K562 (cell line): ENCODE data around the gene EZH2. TPM values are rescaled to one million over a fixed set of nuclear protein-coding genes. Genes with fewer than 3 reads are reported as not detected.

ENCODE experiments used
- ETV1 ChIP-seq: fragments of 450-650 bp; conservative IDR thresholded peaks from 2 replicates; pipeline ENCODE4 v1.6.1; 2016; ENCODE audit warnings: missing genetic modification characterization, control low read depth, low read depth, missing compliant biosample characterization
- MIER1 ChIP-seq: fragments of 450-650 bp; IDR thresholded peaks from 2 replicates; pipeline ENCODE4 v1.6.1; 2016; ENCODE audit warnings: antibody characterized with exemption, mild to moderate bottlenecking, low read depth
- MLX ChIP-seq, 2 experiments: fragments of 450-650 bp in 1 of 2; sonication (generic) in 1 of 2; formaldehyde crosslinking; conservative IDR thresholded peaks; 2 replicates each; pipeline versions ENCODE4 v1.4.0 to v1.8.1; 2020 to 2022; ENCODE audit warnings: mild to moderate bottlenecking in 1 of 2, missing genetic modification reagents in 1 of 2
- PBX2 ChIP-seq, 2 experiments: IDR thresholded peaks in 1 of 2; conservative IDR thresholded peaks in 1 of 2; 2 replicates each; pipeline ENCODE4 v1.6.1; 2016; ENCODE audit warnings: low read depth in 2 of 2, mild to moderate bottlenecking in 1 of 2, missing compliant biosample characterization in 1 of 2, missing genetic modification characterization in 1 of 2, moderate library complexity in 1 of 2
- PRPF4 ChIP-seq: fragments of 200-400 bp; formaldehyde crosslinking; IDR thresholded peaks from one replicate; pipeline ENCODE4 v1.6.1; 2017; ENCODE audit warnings: low read length, low read depth, mild to moderate bottlenecking; ENCODE audit not compliant: insufficient read depth, poor library complexity, severe bottlenecking
- STAT5A ChIP-seq: IDR thresholded peaks from 2 replicates; pipeline ENCODE4 v1.6.1; 2012; ENCODE audit warnings: low read length, inconsistent platforms, borderline replicate concordance
- STAT6 ChIP-seq: sonication (generic); formaldehyde crosslinking; IDR thresholded peaks from 2 replicates; pipeline ENCODE4 v1.8.1; 2023; ENCODE audit warnings: mild to moderate bottlenecking, missing genetic modification reagents
- ZNF444 ChIP-seq: fragments of 250-450 bp; sonication (Bioruptor Pico); IDR thresholded peaks from 2 replicates; pipeline ENCODE4 v1.4.0; 2020; ENCODE audit warnings: mild to moderate bottlenecking, moderate library complexity
- ZNF699 ChIP-seq: fragments of 250-450 bp; sonication (Bioruptor Pico); IDR thresholded peaks from 2 replicates; pipeline ENCODE4 v1.8.0; 2021; ENCODE audit warnings: mild to moderate bottlenecking, moderate library complexity; ENCODE audit not compliant: insufficient replicate concordance
- polyA plus RNA-seq, 8 experiments: library from polyadenylated mRNA; depleted of rRNA in 4 of 8; stranded (reverse) in 5 of 8; unstranded in 3 of 8; fragments of >200 nt; fragmentation: Nextera tagmentation in 2 of 8; fragmentation: Illumina TruSeq in 1 of 8; extraction: Ambion mirVana in 2 of 8; extraction: Trizol in 1 of 8; gene quantifications; 2 replicates each; pipeline versions ENCODE4 v1.2.1 to v1.2.3, GENCODE V29; 2011 to 2014; ENCODE audit warnings: inconsistent platforms in 1 of 8, missing spikeins in 1 of 8
- total RNA-seq, 7 experiments: library from RNA; depleted of rRNA in 6 of 7; stranded (reverse); fragments of >200 nt in 6 of 7; fragmentation: Illumina TruSeq in 2 of 7; extraction: Trizol in 2 of 7; gene quantifications; 2 replicates each; pipeline versions ENCODE4 v1.2.1 to v1.2.3, GENCODE V29; 2011 to 2021; ENCODE audit warnings: low replicate concordance in 1 of 7
- TF ChIP-seq, protein P1 (sequence below): sonication (generic); formaldehyde crosslinking; IDR thresholded peaks from 2 replicates; pipeline ENCODE4 v1.8.1; 2023; ENCODE audit warnings: mild to moderate bottlenecking, missing genetic modification reagents, moderate library complexity
- TF ChIP-seq, protein P2 (sequence below): fragments of 250-450 bp; sonication (Bioruptor Pico); IDR thresholded peaks from 2 replicates; pipeline ENCODE4 v1.8.0; 2022; ENCODE audit warnings: inconsistent platforms
- TF ChIP-seq, protein P3 (sequence below): sonication (generic); formaldehyde crosslinking; IDR thresholded peaks from 2 replicates; pipeline ENCODE4 v1.8.0; 2023; ENCODE audit warnings: mild to moderate bottlenecking, missing genetic modification reagents

The EZH2 gene
- total and polyA plus RNA-seq, 9 of the 15 experiments (the other 6 are each of a cell fraction or from before 2014, with no cell fraction given): 48.7 to 175 (median 98.6) TPM

GRCh38 chr7:148882841-148883265, 1.2 kb downstream of the EZH2 start (continued):
- TF ChIP-seq MLX (CRISPR knock-in tag; conservative IDR thresholded peaks at IDR 0.05): no peak
- TF ChIP-seq ZNF699 (CRISPR knock-in tag): no peak
- no peak for TF ChIP-seq PRPF4
- TF ChIP-seq, protein P1, sequence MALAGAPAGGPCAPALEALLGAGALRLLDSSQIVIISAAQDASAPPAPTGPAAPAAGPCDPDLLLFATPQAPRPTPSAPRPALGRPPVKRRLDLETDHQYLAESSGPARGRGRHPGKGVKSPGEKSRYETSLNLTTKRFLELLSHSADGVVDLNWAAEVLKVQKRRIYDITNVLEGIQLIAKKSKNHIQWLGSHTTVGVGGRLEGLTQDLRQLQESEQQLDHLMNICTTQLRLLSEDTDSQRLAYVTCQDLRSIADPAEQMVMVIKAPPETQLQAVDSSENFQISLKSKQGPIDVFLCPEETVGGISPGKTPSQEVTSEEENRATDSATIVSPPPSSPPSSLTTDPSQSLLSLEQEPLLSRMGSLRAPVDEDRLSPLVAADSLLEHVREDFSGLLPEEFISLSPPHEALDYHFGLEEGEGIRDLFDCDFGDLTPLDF (CRISPR knock-in tag): no peak; the same call in 1 of the 2 replicates
- TF ChIP-seq, protein P2, sequence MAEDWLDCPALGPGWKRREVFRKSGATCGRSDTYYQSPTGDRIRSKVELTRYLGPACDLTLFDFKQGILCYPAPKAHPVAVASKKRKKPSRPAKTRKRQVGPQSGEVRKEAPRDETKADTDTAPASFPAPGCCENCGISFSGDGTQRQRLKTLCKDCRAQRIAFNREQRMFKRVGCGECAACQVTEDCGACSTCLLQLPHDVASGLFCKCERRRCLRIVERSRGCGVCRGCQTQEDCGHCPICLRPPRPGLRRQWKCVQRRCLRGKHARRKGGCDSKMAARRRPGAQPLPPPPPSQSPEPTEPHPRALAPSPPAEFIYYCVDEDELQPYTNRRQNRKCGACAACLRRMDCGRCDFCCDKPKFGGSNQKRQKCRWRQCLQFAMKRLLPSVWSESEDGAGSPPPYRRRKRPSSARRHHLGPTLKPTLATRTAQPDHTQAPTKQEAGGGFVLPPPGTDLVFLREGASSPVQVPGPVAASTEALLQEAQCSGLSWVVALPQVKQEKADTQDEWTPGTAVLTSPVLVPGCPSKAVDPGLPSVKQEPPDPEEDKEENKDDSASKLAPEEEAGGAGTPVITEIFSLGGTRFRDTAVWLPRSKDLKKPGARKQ (CRISPR knock-in tag): 0 out of 2 replicates have a peak, but pooled peaks have one; percentile 47
- TF ChIP-seq, protein P3, sequence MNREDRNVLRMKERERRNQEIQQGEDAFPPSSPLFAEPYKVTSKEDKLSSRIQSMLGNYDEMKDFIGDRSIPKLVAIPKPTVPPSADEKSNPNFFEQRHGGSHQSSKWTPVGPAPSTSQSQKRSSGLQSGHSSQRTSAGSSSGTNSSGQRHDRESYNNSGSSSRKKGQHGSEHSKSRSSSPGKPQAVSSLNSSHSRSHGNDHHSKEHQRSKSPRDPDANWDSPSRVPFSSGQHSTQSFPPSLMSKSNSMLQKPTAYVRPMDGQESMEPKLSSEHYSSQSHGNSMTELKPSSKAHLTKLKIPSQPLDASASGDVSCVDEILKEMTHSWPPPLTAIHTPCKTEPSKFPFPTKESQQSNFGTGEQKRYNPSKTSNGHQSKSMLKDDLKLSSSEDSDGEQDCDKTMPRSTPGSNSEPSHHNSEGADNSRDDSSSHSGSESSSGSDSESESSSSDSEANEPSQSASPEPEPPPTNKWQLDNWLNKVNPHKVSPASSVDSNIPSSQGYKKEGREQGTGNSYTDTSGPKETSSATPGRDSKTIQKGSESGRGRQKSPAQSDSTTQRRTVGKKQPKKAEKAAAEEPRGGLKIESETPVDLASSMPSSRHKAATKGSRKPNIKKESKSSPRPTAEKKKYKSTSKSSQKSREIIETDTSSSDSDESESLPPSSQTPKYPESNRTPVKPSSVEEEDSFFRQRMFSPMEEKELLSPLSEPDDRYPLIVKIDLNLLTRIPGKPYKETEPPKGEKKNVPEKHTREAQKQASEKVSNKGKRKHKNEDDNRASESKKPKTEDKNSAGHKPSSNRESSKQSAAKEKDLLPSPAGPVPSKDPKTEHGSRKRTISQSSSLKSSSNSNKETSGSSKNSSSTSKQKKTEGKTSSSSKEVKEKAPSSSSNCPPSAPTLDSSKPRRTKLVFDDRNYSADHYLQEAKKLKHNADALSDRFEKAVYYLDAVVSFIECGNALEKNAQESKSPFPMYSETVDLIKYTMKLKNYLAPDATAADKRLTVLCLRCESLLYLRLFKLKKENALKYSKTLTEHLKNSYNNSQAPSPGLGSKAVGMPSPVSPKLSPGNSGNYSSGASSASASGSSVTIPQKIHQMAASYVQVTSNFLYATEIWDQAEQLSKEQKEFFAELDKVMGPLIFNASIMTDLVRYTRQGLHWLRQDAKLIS (CRISPR knock-in tag): 0 out of 2 replicates have a peak, but pooled peaks have one; percentile 10
- 0 out of 2 replicates have a peak, but pooled peaks have one; percentile 58 for TF ChIP-seq MIER1
- 0 out of 2 replicates have a peak, but pooled peaks have one; percentile 30 for TF ChIP-seq STAT5A
- TF ChIP-seq STAT6: 0 out of 2 replicates have a peak, but pooled peaks have one; percentile 25
- no peak for TF ChIP-seq ETV1 (tag)
- no peak for TF ChIP-seq ZNF444 (CRISPR knock-in tag)
- TF ChIP-seq PBX2 (CRISPR knock-in tag; IDR thresholded peaks at IDR 0.05; ENCODE audit: low read depth): no peak
- no peak for TF ChIP-seq PBX2 (tag; conservative IDR thresholded peaks at IDR 0.05; ENCODE audit: low read depth)
